ENCODE data around the gene MESP1. TPM values are rescaled to one million over a fixed set of nuclear protein-coding genes. Genes with fewer than 3 reads are reported as not detected.
"Not testable (repeated sequence)": the region's sequence is repeated elsewhere in the genome, so short reads cannot be mapped to it uniquely, and the experiment has no call there.

Gene MESP1
- total and polyA plus RNA-seq, 2 experiments from 2014 or later = 0.63 TPM; not detected in 1

GRCh38 chr15:89785064-89785773, 34.2 kb upstream of the MESP1 start:
- no peaks in the 10 kb centered on the region for H3K9me2 ChIP-seq (ENCODE audit: insufficient read depth)
- no peak overlapping the region for H3K4me3 ChIP-seq
- in situ Hi-C loops (cut with MboI) = no loop called here
- H3K9ac ChIP-seq = 0 out of 2 replicates have a peak overlapping the region, but pooled peaks have one; percentile 22
- H3K4me2 ChIP-seq (ENCODE audit: unreplicated experiment) = no peak overlapping the region
- H3K4me1 ChIP-seq (ENCODE audit: insufficient read depth) = peaks cover 37% of the 10 kb centered on the region
- peaks cover 51% of the 10 kb centered on the region for H3K36me3 ChIP-seq (ENCODE audit: low read depth)
- no peaks in the 10 kb centered on the region for H3K27me3 ChIP-seq (replicated peaks; ENCODE audit: insufficient read depth)
- no peak for DNase-seq
- no peaks in the 10 kb centered on the region for H3K9me3 ChIP-seq (ENCODE audit: low read depth)
- H3F3A ChIP-seq (ENCODE audit: insufficient read depth) = peaks cover 85% of the 10 kb centered on the region
- 92 to 93% methylated on average over 13 of the region's 13 CpGs for WGBS, 2 experiments (ENCODE audit: low coverage in 1 of 2, low lambda C conversion rate in 2 of 2, missing lambda C conversion rate in 2 of 2)
- H3K27ac ChIP-seq = peak overlapping the region; percentile 0; the same call in 1 of the 2 replicates
- TF ChIP-seq EZH2phosphoT487 (IDR thresholded peaks at IDR 0.05; ENCODE audit: insufficient read depth, low read depth) = no peak
- no peaks in the 10 kb centered on the region for H4K20me1 ChIP-seq (ENCODE audit: insufficient read depth)
- H2AFZ ChIP-seq = no peak overlapping the region
- H3K79me2 ChIP-seq (ENCODE audit: insufficient read depth) = peaks cover 13% of the 10 kb centered on the region; the same call in 1 of the 2 replicates

GRCh38 chr15:89784686-89784960, 33.6 kb upstream of the MESP1 start:
- Histone ChIP-seq H3K4me2 (ENCODE audit: unreplicated experiment) (no peak overlapping the region), H3K36me3 (ENCODE audit: low read depth) (peaks cover 45% of the 10 kb centered on the region), H3K4me3 (no peak overlapping the region), H4K20me1 (ENCODE audit: insufficient read depth) (no peaks in the 10 kb centered on the region), H3K9ac (no peak overlapping the region), H3F3A (ENCODE audit: insufficient read depth) (peaks cover 82% of the 10 kb centered on the region), H3K27ac (no peak overlapping the region), H3K9me3 (ENCODE audit: low read depth) (no peaks in the 10 kb centered on the region), H3K79me2 (ENCODE audit: insufficient read depth) (peaks cover 12% of the 10 kb centered on the region; the same call in 1 of the 2 replicates), H3K4me1 (ENCODE audit: insufficient read depth) (peaks cover 37% of the 10 kb centered on the region), H2AFZ (no peak overlapping the region), H3K27me3 (replicated peaks; ENCODE audit: insufficient read depth) (no peaks in the 10 kb centered on the region), H3K9me2 (ENCODE audit: insufficient read depth) (no peaks in the 10 kb centered on the region)
- in situ Hi-C loops (cut with MboI) = no loop called here
- no peak for DNase-seq
- 84 to 85% methylated on average over 7 of the region's 7 CpGs for WGBS, 2 experiments (ENCODE audit: low coverage in 1 of 2, low lambda C conversion rate in 2 of 2, missing lambda C conversion rate in 2 of 2)
- TF ChIP-seq EZH2 (IDR thresholded peaks at IDR 0.05; ENCODE audit: insufficient read depth, poor library complexity, severe bottlenecking) = no peak
- TF ChIP-seq EZH2phosphoT487 (IDR thresholded peaks at IDR 0.05; ENCODE audit: insufficient read depth, low read depth) = no peak

GRCh38 chr15:89783861-89784685, 33.0 kb upstream of the MESP1 start:
- Histone ChIP-seq H3K4me3 (no peak overlapping the region), H3K9me2 (ENCODE audit: insufficient read depth) (no peaks in the 10 kb centered on the region), H3K9me3 (ENCODE audit: low read depth) (no peaks in the 10 kb centered on the region), H3F3A (ENCODE audit: insufficient read depth) (peaks cover 76% of the 10 kb centered on the region), H3K9ac (peak overlapping the region; percentile 17; the same call in 1 of the 2 replicates), H2AFZ (no peak overlapping the region), H3K4me1 (ENCODE audit: insufficient read depth) (peaks cover 37% of the 10 kb centered on the region), H3K4me2 (ENCODE audit: unreplicated experiment) (no peak overlapping the region), H3K27me3 (replicated peaks; ENCODE audit: insufficient read depth) (no peaks in the 10 kb centered on the region), H4K20me1 (ENCODE audit: insufficient read depth) (no peaks in the 10 kb centered on the region), H3K36me3 (ENCODE audit: low read depth) (peaks cover 42% of the 10 kb centered on the region), H3K79me2 (ENCODE audit: insufficient read depth) (peaks cover 6% of the 10 kb centered on the region; the same call in 1 of the 2 replicates), H3K27ac (peak overlapping the region; percentile 65)
- WGBS, 2 experiments (ENCODE audit: low coverage in 1 of 2, low lambda C conversion rate in 2 of 2, missing lambda C conversion rate in 2 of 2) = 82% methylated on average over 15 of the region's 15 CpGs
- TF ChIP-seq EZH2 (IDR thresholded peaks at IDR 0.05; ENCODE audit: insufficient read depth, poor library complexity, severe bottlenecking) (no peak), EZH2phosphoT487 (IDR thresholded peaks at IDR 0.05; ENCODE audit: insufficient read depth, low read depth) (no peak)
- in situ Hi-C loops (cut with MboI) = no loop called here
- no peak for DNase-seq

- TF ChIP-seq EZH2phosphoT487 (IDR thresholded peaks at IDR 0.05; ENCODE audit: insufficient read depth, low read depth) = no peak
- TF ChIP-seq EZH2 (IDR thresholded peaks at IDR 0.05; ENCODE audit: insufficient read depth, poor library complexity, severe bottlenecking) = no peak
- Histone ChIP-seq H3K27me3 (replicated peaks; ENCODE audit: insufficient read depth) (no peaks in the 10 kb centered on the region), H3K27ac (peak overlapping the region; percentile 65), H3K4me3 (no peak overlapping the region), H3K4me1 (ENCODE audit: insufficient read depth) (peaks cover 37% of the 10 kb centered on the region), H3K4me2 (ENCODE audit: unreplicated experiment) (no peak overlapping the region), H3K9me2 (ENCODE audit: insufficient read depth) (no peaks in the 10 kb centered on the region), H3K9me3 (ENCODE audit: low read depth) (no peaks in the 10 kb centered on the region), H4K20me1 (ENCODE audit: insufficient read depth) (no peaks in the 10 kb centered on the region), H3F3A (ENCODE audit: insufficient read depth) (peaks cover 70% of the 10 kb centered on the region), H2AFZ (peak overlapping the region; percentile 11; the same call in 1 of the 2 replicates), H3K36me3 (ENCODE audit: low read depth) (peaks cover 35% of the 10 kb centered on the region), H3K9ac (peak overlapping the region; percentile 17; the same call in 1 of the 2 replicates), H3K79me2 (ENCODE audit: insufficient read depth) (0 out of 2 replicates have a peak, but pooled peaks cover 3% of the 10 kb centered on the region)
- DNase-seq = peak; percentile 73
- 19 to 20% methylated on average over 14 of the region's 14 CpGs for WGBS, 2 experiments (ENCODE audit: low coverage in 1 of 2, low lambda C conversion rate in 2 of 2, missing lambda C conversion rate in 2 of 2)
- in situ Hi-C loops (cut with MboI) = no loop called here
Observed at GRCh38 chr15:89783111-89783860, 32.2 kb upstream of the MESP1 start.

DNA sequence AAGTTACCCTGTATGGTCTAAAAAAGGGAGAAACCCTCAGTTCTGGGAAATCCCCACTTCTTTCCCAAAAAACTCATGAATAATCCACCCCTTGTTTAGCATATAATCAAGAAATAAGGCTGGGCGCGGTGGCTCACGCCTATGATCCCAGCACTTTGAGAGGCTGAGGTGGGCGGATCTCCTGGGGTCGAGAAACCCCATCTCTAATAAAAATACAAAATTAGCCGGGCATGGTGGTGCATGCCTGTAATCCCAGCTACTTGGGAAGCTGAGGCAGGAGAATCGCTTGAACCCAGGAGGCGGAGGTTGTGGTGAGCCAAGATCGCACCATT, 31.5 kb upstream of the MESP1 start:
- H2AFZ ChIP-seq; H3K9me3 ChIP-seq (ENCODE audit: low read depth); H4K20me1 ChIP-seq (ENCODE audit: insufficient read depth); H3K27me3 ChIP-seq (replicated peaks; ENCODE audit: insufficient read depth); DNase-seq; H3K9me2 ChIP-seq (ENCODE audit: insufficient read depth); H3K79me2 ChIP-seq (ENCODE audit: insufficient read depth); H3K9ac ChIP-seq; in situ Hi-C loops (cut with MboI); H3K4me3 ChIP-seq: not testable (repeated sequence)
- peak overlapping the region; percentile 65 for H3K27ac ChIP-seq
- H3K4me1 ChIP-seq (ENCODE audit: insufficient read depth) = peaks cover 37% of the 10 kb centered on the region
- 91 to 92% methylated on average over 8 to 9 of the region's 9 CpGs for WGBS, 2 experiments (ENCODE audit: low coverage in 1 of 2, low lambda C conversion rate in 2 of 2, missing lambda C conversion rate in 2 of 2)
- peaks cover 63% of the 10 kb centered on the region for H3F3A ChIP-seq (ENCODE audit: insufficient read depth)
- H3K4me2 ChIP-seq (ENCODE audit: unreplicated experiment) = peak overlapping the region; percentile 18
- peaks cover 28% of the 10 kb centered on the region for H3K36me3 ChIP-seq (ENCODE audit: low read depth)
